H1 (cell line): ENCODE data around the gene PLPPR2.

ENCODE experiments used
- CEBPB ChIP-seq: IDR thresholded peaks from 2 replicates; pipeline ENCODE4 v1.6.1; 2012; ENCODE audit warnings: low read depth, low read length
- CTCF ChIP-seq, 3 experiments: IDR thresholded peaks; 1 replicate in 2 of 3; 2 replicates in 1 of 3; pipeline versions ENCODE4 v1.5.1 to v1.6.1; 2011; ENCODE audit warnings: low read length in 3 of 3, mild to moderate bottlenecking in 3 of 3, inconsistent platforms in 2 of 3, low read depth in 1 of 3, moderate library complexity in 1 of 3; ENCODE audit not compliant: insufficient read depth in 1 of 3; ENCODE audit errors: control extremely low read depth in 1 of 3
- JUN ChIP-seq: IDR thresholded peaks from 2 replicates; pipeline ENCODE4 v1.6.1; 2011; ENCODE audit warnings: low read depth, mild to moderate bottlenecking, improper control_type of control experiment, low read length
- YY1 ChIP-seq: IDR thresholded peaks from 2 replicates; pipeline ENCODE4 v1.6.1; 2011; ENCODE audit warnings: low read depth, mild to moderate bottlenecking, low read length

GRCh38 chr19:11325544-11325943 is 29.7 kb upstream of the PLPPR2 start:
- TF ChIP-seq CEBPB: no peak
- no peak for TF ChIP-seq YY1
- TF ChIP-seq JUN: no peak
- no peak for TF ChIP-seq CTCF (IDR thresholded peaks at IDR 0.05; ENCODE audit: control extremely low read depth in 1 of 3, insufficient read depth in 1 of 3, low read depth in 1 of 3, low read length in 3 of 3)
